Activated CD8-positive, alpha-beta memory T cell treated with anti-CD3 and anti-CD28 coated beads for 24 hours (primary cell): ENCODE results near the gene CYP11A1.
A peak's percentile ranks its signal among the peaks of the same experiment; 100 is the strongest.
"Not testable (repeated sequence)": the region's sequence is repeated elsewhere in the genome, so short reads cannot be mapped to it uniquely, and the experiment has no call there.

Source experiments
- DNase-seq: peaks from one replicate; pipeline ENCODE4 v3.0.0-alpha.2; 2020

The CYP11A1 gene

DNA sequence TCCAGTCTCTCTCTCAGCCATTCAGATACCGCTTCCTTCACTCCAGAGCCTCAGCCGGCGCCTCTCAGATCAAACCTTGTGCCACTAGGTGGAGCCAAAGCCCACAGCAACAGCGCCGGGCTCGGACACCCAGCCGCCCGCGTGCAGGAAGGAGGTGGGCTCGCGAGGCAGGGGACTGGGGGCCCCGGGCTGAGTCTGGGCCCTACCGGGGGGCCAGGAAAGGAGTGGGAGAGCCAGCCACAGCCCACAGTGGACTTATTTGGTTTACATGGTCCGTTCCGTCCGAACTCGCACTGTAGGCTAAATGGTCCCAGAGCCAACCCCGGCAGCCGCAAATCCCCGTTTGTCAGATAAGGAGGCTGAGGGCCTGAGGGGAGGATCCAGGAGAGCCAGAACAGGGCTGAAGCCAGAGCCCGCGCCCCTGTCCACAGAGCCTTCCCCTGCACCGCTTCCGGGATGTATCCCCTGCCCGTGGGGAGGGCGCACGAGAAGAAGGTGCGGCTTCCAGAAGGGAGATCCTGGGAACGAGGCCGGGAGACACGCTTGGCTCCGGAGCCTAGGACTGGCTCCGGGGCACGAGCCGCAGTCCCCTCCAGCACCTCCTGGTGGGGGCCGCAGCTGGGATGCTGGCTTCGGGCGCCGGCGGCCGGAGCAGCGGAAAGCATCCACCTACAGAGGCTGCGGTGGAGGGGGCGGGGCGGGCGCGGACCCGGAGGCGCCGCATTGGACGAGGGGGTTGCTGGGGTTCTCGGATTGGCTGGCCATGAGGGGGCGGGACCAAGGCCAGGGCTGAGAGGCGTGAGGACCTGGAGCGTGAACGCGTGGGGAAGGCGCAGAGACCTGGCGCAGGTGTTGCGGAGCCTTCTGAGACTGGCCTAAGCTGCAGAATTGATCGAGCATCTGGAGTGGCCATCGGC, 6.5 kb upstream of the CYP11A1 start:
- DNase-seq: peak; percentile 96

DNA sequence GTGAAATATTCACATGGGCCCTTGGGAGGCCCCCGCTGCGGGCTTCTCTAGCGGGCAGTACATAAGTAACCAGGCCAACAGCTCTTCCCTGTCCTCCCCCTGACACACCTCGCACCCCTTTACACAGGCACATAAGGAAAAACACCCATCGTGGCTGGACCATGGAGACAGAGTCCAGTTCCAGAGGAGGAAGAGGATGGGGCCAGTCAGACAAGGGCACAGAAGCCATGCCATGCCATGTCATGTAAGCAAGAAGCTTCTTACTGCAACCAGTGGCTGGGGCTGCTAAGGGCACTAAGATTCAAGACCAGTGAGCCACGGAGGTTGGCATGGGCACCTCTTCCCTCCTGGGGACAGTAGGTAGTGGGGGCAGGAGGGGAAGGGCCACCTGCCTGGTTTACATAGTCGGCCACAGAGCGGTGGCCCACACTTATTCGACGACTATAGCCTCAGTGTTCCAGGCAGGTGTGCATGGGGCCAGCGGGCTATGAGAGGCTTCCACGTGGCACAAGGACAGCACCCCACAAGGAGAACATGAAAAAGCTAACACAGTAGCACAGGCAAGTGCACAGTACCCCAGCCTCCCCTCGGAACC, 5.7 kb upstream of the CYP11A1 start:
- no peak for DNase-seq

DNA sequence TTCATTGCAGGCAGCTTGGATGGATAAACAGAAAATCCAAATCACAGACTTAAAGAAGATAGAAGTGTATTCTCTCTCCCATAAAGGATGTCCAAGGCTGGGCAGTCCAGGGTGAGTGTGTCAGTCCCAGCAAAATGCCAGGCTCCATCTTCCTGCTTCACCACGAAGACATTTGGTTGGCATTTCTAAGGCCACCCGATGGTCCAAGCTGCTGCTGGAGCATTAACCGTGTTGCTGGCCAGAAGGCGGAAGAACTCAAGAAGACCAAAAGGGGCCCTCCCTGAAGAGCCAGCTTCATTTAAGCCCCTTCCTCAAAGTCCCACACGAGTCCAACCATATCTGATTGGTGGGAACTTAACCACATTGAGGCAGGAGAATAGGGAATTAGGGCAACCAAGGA, 3.0 kb upstream of the CYP11A1 start:
- DNase-seq: no peak

DNA sequence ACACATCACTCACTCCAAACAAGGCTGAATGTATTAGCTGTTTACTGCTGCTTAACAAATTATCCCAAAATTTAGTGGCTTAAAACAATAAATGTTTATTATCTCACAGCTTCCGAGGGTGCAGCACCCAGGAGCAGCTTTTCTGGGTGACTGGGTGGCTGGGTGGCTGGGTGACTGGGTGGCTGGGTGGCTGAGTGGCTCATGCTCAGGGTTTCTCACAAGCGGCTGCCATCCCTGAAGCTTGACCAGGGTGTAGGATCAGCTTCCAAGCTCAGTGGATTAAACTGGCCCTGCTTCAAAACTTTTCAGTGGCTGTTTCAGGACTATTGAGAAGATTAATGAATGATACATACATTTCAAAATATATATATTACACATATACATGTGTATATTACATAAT, 2.3 kb upstream of the CYP11A1 start:
- peak; percentile 21 for DNase-seq

DNA sequence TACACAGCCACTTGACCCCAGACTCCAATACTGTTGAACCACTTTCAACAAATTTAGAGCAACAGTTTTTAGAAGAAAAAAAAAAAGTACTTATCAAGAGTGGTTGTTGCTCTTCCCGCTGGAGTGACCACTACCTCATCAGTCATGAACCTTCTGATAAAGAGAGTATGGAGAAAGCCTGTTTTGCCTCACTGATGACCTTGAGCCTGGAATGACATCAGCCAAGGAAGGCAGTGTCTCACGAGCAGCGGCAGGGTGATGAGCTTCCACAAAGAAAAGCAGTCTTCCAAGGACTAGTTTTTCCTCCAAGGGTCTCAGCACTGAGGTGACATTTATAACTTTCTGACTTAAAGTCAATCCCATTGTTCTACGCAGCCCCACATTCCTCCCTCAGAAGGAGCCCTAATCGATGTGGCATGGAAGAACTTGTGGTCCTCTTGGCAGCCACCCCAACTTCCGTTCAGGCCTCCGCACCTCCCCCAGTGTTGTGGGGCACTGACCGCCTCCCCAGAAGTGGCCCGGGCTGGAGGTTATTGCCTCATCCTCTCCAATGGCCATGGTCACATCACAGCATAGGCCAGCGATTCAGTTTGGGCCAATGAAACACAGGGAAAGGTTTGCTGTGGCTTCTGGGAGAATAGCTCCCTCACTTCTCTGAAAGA, 1.8 kb upstream of the CYP11A1 start:
- DNase-seq: peak; percentile 21

DNA sequence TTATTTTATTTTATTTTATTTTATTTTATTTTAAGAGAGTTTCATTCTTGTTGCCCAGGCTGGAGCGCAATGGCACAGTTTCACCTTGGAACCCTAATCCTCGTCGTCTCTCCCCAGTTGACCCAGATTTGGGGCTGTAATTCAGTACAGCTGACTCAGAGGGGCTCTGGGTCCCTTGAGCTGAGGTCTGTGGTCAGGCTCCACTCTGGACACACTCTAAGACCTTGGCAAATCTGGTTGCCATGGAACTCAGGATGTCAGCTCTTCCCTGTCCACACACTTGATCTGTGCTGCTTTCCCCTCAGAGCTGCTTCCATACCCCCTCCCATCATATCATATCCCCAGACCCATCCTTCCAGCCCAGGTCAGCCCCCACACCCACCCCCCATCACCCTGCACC, 675 bp upstream of the CYP11A1 start:
- DNase-seq: no peak

DNA sequence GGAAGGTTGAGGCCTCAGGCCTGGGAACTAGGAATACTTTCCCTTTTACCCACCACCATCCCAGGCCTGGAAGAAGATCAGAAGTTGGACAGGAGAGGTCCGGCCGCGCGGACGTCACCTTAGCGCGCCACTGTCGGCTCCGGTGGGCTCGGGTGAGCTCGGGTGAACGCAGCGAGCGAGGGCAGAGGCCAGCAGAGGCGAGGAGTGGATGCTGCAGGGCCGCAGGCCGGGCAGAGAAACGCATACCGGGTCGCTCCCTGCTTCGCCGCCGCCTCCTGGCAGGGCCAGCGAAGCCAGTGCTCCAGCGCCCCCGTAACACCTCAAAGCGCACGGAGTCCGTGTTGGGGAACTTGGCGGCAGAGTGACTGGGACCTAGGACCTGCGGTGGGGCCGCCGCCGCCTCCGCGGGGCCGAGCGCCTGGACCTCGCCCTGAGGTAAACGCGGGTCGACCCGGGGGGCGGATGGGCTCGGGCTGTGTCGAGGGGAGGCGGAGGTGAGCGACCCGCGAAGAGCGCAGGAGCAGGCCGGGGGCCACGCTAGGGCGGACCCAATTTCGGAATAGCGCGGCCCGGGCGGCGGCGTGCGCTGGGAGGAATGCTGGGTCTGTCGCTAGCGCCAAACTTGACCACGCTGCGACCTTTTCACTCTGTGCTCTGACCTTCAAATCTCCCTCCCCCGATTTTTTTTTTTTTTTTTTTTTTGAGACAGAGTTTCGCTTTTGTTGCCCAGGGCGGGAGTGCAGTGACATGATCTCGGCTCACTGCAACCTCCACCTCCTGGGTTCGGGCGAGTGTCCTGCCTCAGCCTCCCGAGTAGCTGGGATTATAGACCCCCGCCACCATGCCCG, 1.6 kb downstream of the CYP11A1 start:
- peak; percentile 76 for DNase-seq

DNA sequence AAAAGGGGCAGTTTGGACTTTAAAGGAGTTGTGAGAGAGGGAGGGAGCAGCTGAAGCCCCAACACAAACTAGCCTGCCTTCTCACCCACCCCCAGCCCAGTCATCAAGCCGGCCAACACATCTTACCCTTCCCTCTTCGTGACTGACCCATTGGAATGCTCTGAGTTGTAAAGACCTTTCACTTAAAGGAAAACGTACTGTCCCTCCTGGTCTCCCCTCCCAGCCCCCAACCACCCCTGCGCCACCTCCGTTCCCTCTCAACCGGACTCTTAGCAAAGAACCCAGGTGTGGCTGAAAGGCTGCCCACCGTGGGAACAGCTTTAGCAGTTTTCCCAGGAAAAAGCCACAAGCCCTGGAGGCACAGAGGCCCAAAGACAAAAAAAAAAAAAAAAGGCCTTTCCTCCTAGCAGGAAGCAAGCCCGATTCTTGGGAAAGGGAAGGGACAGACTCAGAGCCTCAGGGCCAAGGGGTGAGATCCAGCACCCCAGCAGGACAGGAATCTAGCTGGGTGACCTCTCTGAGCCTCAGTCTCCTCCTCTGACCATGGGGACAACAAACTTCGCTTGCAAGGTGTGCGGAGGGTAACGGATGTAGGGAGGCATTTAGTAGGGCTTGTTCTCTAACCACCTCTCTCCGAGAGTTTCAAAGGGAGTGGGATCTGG, 2.4 kb downstream of the CYP11A1 start:
- no peak for DNase-seq

DNA sequence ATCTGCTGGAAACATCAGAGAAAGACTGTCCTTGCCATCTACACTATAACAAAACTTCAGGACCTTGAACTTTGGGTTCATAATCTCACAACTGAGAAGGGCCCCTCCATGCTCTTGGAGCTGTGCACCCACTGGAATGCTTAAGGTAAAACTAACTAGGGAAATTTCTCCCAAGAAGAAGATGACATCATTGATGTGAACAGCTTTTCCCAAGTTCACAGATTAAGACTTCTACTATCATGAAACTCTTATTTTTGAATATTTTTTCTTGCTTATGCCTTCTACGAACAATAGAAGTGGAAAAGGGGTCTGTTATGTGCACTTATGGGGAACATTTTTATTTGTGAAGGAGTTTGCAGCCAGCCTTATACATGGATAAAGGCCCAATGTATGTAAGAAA, 5.0 kb downstream of the CYP11A1 start:
- no peak for DNase-seq

DNA sequence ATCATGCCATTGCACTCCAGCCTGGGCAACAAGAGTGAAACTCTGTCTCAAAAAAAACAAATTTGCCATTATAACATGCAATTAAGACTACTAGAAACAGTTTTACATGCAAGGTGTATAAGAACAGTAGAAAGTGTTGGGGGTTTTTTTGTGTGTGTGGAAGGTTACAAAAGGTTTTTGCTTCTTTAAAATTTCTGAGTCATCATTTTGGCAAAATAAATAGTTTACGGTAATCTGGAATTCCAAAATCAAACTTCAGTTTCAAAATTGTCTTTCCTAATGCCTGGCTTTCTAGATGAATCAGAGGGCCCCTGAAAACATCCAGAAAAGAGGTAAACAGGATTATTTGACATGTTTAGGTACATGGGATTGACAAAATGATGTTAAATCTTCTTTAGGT, 6.6 kb downstream of the CYP11A1 start:
- not testable (repeated sequence) for DNase-seq

DNA sequence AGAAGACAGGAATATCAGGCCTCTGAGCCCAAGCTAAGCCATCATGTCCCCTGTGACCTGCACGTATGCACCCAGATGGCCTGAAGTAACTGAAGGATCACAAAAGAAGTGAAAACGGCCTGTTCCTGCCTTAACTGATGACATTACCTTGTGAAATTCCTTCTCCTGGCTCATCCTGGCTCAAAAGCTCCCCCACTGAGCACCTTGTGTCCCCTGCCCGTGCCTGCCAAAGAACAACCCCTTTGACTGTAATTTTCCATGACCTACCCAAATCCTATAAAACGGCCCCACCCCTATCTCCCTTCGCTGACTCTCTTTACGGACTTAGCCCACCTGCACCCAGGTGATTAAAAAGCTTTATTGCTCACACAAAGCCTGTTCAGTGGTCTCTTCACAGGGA, 8.1 kb downstream of the CYP11A1 start:
- not testable (repeated sequence) for DNase-seq

DNA sequence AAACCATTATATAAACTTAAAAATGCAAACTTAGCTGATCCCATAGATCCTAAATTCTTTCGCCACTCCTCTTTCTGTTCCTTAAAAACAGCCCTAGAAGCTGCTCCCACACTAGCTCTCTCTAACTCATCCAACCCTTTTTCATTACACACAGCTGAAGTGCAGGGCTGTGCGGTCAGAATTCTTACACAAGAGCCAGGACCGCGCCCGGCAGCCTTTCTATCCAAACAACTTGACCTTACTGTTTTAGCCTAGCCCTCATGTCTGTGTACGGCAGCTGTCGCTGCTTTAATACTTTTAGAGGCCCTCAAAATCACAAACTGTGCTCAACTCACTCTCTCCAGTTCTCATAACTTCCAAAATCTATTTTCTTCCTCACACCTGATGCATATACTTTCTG, 9.9 kb downstream of the CYP11A1 start:
- not testable (repeated sequence) for DNase-seq

DNA sequence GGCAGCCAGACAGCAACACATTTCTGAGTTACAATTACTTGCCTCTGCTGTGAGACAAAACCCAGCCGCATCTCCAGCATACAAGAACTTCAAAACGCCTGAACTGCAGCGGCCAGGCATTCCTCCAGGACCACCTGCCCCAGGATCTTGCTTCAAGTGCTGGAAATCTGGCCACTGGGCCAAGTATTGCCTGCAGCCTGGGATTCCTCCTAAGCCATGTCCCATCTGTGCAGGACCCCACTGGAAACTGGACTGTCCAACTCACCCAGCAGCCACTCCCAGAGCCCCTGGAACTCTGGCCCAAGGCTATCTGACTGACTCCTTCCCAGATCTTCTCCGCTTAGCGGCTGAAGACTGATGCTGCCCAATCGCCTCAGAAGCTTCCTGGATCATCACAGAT, 11.4 kb downstream of the CYP11A1 start:
- not testable (repeated sequence) for DNase-seq

DNA sequence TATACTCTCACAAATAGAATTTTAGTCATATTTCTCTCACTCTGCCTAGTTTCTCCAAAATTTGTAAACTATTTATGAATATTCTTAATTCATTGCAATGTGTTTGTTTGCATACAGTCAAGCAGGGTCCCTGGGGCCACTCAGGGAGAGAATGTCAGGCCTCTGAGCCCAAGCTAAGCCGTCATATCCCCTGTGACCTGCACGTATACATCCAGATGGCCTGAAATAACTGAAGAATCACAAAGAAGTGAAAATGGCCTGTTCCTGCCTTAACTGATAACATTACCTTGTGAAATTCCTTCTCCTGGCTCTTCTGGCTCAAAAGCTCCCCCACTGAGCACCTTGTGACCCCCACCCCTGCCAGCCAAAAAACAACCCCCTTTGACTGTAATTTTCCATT, 13.5 kb downstream of the CYP11A1 start:
- not testable (repeated sequence) for DNase-seq

DNA sequence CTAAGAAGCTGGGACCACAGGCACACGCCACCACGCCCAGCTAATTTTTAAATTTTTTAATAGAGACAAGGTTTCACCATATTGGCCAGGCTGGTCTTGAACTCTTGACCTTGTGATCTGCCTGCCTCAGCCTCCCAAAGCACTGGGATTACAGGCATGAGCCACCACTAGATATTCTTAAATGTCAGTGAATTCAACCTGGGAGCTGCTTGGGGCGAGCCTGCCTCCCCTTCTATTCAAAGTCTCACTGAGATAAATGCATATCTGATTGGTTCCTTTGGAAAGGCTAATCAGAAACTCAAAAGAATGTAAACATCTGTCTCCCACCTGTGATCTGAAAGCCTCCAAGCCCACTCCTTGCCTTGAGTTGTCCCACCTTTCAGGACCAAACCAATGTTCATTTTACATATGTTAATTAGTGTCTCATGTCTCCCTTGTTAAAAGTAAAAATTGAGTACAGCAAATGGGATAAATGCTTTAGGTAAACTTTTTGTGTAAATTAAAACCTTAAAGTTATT, 15.0 kb downstream of the CYP11A1 start:
- DNase-seq: no peak

DNA sequence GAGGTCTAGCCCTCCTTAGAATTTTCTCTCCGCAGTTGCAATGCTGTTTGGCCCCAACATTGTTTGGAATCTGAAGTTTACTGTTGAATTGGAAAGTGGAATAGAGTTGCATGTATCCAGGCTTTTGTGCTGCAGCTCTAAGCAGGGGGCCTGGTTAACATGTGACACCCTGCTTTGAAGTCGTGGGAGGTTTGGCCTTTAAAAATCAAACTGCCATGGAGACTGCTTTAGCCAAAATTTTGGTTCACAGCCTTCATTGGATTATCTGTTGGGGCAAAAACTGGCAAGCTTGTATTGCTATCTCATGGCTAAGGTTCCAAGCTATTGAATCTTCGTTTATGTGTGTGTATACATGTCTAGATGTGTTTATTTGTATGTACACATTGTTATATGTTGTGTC, 15.8 kb downstream of the CYP11A1 start:
- DNase-seq: no peak

DNA sequence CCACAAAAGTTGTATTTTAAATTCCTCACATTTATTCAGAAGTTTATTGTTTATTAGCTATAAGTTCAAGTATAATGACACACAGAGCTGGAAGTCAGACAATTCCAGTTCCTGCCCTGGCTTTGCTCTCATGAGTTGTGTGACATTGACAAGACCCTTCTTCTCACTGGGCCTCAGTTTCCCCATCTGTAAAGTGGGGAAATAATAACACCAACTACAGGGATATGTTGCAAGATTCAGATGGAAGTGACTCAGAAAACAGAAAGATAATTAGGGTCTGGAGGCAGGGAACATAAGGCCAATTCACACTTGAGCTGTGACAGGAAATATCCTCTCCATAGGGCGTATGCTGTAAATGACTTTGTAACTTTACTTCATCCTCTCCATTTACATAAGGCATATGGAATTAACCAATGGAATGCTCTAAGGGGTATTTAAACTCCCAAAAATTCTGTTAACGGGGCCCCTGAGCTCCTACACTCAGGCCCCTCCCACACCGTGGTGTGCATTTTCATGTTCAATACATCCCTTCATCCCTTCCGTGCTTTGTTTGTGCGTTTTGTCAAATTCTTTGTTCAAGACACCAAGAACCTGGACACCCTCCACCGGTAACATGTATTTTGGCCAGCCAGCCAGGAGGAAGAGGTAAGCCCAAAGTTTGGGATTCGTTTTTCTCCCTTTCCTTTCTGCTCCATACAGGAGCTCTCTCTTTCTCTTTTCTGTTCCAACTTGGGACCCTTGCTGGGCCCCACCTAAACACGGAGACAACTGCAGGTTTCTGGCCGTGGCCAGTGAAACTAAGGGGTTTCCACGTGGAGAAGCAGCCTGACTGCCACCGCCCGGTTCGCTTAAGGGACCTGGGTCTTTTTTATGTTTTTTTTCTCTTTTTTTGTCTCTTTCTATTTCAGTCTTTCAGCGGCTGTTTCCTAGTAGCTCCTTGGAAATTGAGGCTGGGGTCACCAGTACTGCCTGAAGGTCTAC, 16.9 kb downstream of the CYP11A1 start:
- DNase-seq: no peak

DNA sequence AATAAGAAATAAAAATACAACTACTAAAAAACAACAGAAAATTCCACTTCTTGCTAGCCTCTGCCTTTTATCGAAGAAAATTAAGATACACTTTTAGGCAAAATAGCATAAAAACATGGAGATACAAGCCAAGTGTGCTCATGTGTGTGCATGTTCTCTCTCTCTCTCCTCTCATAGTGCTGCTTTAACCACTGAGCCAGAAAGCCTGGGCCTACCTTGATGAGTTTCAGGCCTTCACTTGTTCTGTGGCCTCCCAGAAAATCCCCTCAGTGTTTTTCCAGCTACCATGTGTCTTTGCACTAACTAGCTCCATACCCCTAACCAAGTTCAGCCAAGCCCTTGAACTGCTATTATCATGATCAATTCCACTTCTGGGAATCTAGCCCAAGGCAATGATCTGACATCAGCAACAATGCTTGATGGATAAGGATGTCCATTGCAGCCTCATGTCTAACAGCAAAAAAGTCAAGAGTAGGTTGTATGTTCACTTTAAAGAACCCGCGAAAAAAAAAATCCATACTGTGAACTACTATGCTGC, 18.1 kb downstream of the CYP11A1 start:
- no peak for DNase-seq

DNA sequence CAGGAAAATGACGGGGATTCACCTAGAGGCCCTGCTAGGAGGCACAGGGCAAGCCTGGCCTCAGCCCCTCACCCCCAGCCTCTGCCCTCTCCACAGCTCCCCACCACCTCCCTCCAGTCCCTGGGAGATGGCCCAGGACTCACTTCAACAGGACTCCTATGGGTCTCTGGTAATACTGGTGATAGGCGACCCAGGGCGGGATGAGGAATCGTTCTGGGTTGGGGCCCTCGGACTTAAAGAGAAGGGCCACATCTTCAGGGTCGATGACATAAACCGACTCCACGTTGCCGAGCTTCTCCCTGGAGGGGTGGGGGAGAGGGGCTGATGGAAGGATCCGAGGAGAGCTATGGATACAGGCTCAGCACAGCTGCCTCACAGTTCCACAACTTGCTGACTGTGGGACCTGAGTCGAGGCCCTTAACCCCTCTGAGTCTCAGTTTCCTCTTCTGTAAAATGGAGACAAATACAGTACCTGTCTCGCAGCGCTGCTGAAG, 19.6 kb downstream of the CYP11A1 start:
- DNase-seq: no peak

DNA sequence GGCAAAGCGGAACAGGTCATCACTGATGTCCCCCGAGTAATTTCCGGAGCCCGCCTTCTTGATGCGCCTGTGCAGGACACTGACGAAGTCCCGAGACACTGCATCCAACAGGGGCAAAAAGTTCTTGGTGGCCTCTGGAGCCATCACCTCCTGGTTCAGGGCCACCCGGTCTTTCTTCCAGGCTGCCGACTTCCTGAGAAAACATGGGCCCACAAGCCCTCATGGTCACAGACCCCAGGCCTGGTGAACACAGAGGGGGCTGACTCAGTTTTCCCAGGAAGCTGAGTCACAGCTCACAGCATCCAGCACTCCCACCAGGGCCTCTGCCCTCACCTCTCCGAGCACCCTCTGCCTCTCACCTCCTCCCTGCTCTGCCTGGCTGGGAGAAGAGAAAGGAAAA, 22.4 kb downstream of the CYP11A1 start:
- DNase-seq: no peak

DNA sequence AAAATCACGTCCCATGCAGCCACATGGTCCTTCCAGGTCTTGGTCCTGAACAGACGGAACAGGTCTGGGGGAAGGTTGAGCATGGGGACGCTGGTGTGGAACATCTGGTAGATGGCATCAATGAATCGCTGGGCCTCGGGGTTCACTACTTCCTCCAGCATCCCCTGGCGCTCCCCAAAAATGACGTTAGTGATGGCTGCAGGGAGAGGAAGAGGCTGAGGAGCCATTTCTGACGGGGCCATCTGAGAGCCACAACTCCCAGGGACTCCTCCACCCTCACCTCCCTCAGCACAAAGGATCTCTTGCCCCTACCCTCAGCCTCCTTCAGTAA, 23.7 kb downstream of the CYP11A1 start:
- DNase-seq: no peak
